Panc1 (cell line): ENCODE measurements around the gene LRFN2. TPM values are rescaled to one million over a fixed set of nuclear protein-coding genes. Genes with fewer than 3 reads are reported as not detected.

Source experiments
- ATAC-seq: fragments of 200-7000 bp; cut with Tn5 transposase; 2 replicates; pipeline ENCODE4 v1.9.1; 2020; ENCODE audit warnings: mild to moderate bottlenecking, moderate library complexity
- BruUV-seq: library from RNA; stranded (reverse); fragments of 400-500 nt; replicated peaks from 2 replicates; lab custom pipeline; 2021; lab: Mats Ljungman, UMichigan
- CTCF ChIA-PET: fragments of 300-600 bp; sonication (Branson Sonifier 250); formaldehyde crosslinking; loops from one replicate; lab custom pipeline; 2022; ENCODE audit warnings: antibody characterized with exemption; lab: Charles Lee
- POLR2A ChIA-PET: fragments of 300-600 bp; sonication (Branson Sonifier 250); formaldehyde crosslinking; loops from one replicate; lab custom pipeline; 2022; ENCODE audit warnings: antibody characterized with exemption; lab: Charles Lee
- DNase-seq: peaks from one replicate; pipeline ENCODE4 v3.0.0-alpha.2; 2010; ENCODE audit warnings: low read depth, low spot score
- H3K27ac ChIP-seq: 2 replicates; pipeline ENCODE4 v1.5.1; 2011; ENCODE audit warnings: mild to moderate bottlenecking, low read length, inconsistent platforms
- H3K27me3 ChIP-seq: fragments of 200-500 bp; sonication (Bioruptor generic); 2 replicates; pipeline ENCODE4 v1.6.0; 2014; ENCODE audit warnings: low read length, inconsistent platforms; ENCODE audit not compliant: control insufficient read depth, insufficient read depth
- H3K36me3 ChIP-seq: fragments of 200-500 bp; sonication (Bioruptor generic); 2 replicates; pipeline ENCODE4 v1.5.1; 2014; ENCODE audit warnings: inconsistent platforms, mild to moderate bottlenecking, low read length, moderate library complexity; ENCODE audit not compliant: control insufficient read depth, insufficient read depth
- H3K4me1 ChIP-seq: 2 replicates; pipeline ENCODE4 v1.5.1; 2011; ENCODE audit warnings: inconsistent platforms, mild to moderate bottlenecking, low read length, moderate library complexity; ENCODE audit not compliant: control insufficient read depth, insufficient read depth
- H3K4me3 ChIP-seq, 2 experiments: 2 replicates each; pipeline ENCODE4 v1.5.1; 2011 to 2012; ENCODE audit warnings: low read depth in 2 of 2, low read length in 2 of 2, mild to moderate bottlenecking in 2 of 2, inconsistent platforms in 1 of 2, moderate library complexity in 1 of 2
- H3K9me3 ChIP-seq: fragments of 200-500 bp; sonication (Bioruptor generic); 2 replicates; pipeline ENCODE4 v1.5.1; 2014; ENCODE audit warnings: low read depth, mild to moderate bottlenecking, inconsistent platforms, low read length, moderate library complexity; ENCODE audit not compliant: control insufficient read depth, insufficient read depth
- CTCF ChIP-seq: fragments of 450-650 bp; IDR thresholded peaks from 2 replicates; pipeline ENCODE4 v1.5.1; 2017; ENCODE audit warnings: mild to moderate bottlenecking
- POLR2AphosphoS5 ChIP-seq: IDR thresholded peaks from 2 replicates; pipeline ENCODE4 v1.6.1; 2012; ENCODE audit warnings: mild to moderate bottlenecking, low read depth, low read length, moderate library complexity
- SIN3A ChIP-seq: IDR thresholded peaks from 2 replicates; pipeline ENCODE4 v1.6.1; 2012; ENCODE audit warnings: low read depth, mild to moderate bottlenecking, low read length, moderate library complexity, borderline replicate concordance; ENCODE audit not compliant: insufficient read depth
- TCF7L2 ChIP-seq: IDR thresholded peaks from 2 replicates; pipeline ENCODE4 v1.6.1; 2011; ENCODE audit warnings: mild to moderate bottlenecking, low read depth, low read length, inconsistent platforms
- in situ Hi-C: cut with HindIII; loops from 2 replicates; pipeline ENCODE4 v1.10.0; 2016; ENCODE audit warnings: low sequenced_read_pairs, low pct_unique_long_range_greater_than_20kb
- intact Hi-C: fragments of 100-400 bp; cut with micrococcal nuclease; formaldehyde crosslinking; loops from one replicate; pipeline ENCODE4 v1.10.0; 2022; ENCODE audit not compliant: unreplicated experiment
- total RNA-seq: library from RNA; stranded (reverse); gene quantifications from one replicate; pipeline ENCODE4 v1.2.1, GENCODE V29; 2021; ENCODE audit not compliant: unreplicated experiment
- TF ChIP-seq, protein P1 (sequence below), 2 experiments: IDR thresholded peaks; 2 replicates each; pipeline ENCODE4 v1.6.1; 2011 to 2012; ENCODE audit warnings: low read depth in 2 of 2, control low read depth in 1 of 2, low read length in 1 of 2, mild to moderate bottlenecking in 1 of 2, moderate library complexity in 1 of 2; ENCODE audit not compliant: insufficient read depth in 1 of 2

Gene LRFN2
- total RNA-seq, 1 experiment from 2014 or later, result 0.05 TPM

DNA sequence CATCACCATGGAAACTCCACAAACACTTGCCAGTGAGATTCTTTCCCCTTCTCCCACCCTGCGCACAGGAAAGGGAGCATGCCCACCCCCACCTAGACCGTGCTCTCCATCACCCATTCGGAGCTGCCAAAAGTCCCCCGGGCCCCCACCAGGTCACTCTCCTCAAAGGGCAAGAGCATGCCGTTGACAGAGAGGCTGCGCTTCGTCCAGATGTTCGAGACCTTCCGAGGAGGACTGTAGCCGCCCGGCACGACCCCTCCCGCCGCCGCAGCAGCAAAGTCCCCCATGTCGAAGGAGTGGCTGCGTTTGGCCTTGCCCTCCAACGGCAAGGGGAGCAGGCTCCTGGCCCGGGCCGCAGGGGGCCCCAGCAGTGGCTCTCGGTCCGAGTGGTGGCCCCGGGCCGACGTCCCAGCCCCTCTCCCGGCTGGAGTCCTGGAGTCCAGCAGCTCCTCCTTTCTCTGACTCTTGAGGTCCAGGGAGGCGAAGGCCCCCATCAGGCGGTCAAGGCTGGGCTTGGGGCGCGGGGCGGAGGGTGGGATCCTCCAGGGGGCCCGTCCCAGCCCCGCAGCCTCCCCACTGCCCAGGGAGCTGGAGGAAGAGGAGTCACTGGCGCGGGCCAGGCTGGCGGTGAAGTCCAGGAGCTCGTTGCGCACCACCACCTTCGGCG is 195.2 kb downstream of the LRFN2 start:
- intact Hi-C loops, result no loop called here
- POLR2A ChIA-PET, result no interaction called here

GRCh38 chr6:40391086-40391485 is 196.1 kb downstream of the LRFN2 start:
- in situ Hi-C loops (no loop called here), intact Hi-C loops (no loop called here)
- TF ChIP-seq TCF7L2 (no peak), POLR2AphosphoS5 (no peak)
- TF ChIP-seq, protein P1, sequence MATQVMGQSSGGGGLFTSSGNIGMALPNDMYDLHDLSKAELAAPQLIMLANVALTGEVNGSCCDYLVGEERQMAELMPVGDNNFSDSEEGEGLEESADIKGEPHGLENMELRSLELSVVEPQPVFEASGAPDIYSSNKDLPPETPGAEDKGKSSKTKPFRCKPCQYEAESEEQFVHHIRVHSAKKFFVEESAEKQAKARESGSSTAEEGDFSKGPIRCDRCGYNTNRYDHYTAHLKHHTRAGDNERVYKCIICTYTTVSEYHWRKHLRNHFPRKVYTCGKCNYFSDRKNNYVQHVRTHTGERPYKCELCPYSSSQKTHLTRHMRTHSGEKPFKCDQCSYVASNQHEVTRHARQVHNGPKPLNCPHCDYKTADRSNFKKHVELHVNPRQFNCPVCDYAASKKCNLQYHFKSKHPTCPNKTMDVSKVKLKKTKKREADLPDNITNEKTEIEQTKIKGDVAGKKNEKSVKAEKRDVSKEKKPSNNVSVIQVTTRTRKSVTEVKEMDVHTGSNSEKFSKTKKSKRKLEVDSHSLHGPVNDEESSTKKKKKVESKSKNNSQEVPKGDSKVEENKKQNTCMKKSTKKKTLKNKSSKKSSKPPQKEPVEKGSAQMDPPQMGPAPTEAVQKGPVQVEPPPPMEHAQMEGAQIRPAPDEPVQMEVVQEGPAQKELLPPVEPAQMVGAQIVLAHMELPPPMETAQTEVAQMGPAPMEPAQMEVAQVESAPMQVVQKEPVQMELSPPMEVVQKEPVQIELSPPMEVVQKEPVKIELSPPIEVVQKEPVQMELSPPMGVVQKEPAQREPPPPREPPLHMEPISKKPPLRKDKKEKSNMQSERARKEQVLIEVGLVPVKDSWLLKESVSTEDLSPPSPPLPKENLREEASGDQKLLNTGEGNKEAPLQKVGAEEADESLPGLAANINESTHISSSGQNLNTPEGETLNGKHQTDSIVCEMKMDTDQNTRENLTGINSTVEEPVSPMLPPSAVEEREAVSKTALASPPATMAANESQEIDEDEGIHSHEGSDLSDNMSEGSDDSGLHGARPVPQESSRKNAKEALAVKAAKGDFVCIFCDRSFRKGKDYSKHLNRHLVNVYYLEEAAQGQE (IDR thresholded peaks at IDR 0.05; ENCODE audit: insufficient read depth in 1 of 2, low read depth in 2 of 2, low read length in 1 of 2), result no peak
- no peak for ATAC-seq
- CTCF ChIA-PET, result no interaction called here
- Histone ChIP-seq H3K9me3 (no peaks in the 10 kb centered on the region), H3K4me1 (no peaks in the 10 kb centered on the region), H3K4me3 (no peak overlapping the region), H3K27me3 (peaks cover 12% of the 10 kb centered on the region), H3K27ac (no peak overlapping the region), H3K36me3 (no peaks in the 10 kb centered on the region)
- no TSS peak for BruUV-seq
- DNase-seq, result no peak
- POLR2A ChIA-PET, result no interaction called here

More for the DNA sequence above, 195.2 kb downstream of the LRFN2 start:
- H3K4me3 ChIP-seq, result no peak overlapping the region
- DNase-seq, result no peak
- in situ Hi-C loops, result no loop called here
- H3K9me3 ChIP-seq, result no peaks in the 10 kb centered on the region
- H3K27ac ChIP-seq, result no peak overlapping the region
- BruUV-seq, result no TSS peak
- no peaks in the 10 kb centered on the region for H3K4me1 ChIP-seq
- no peaks in the 10 kb centered on the region for H3K36me3 ChIP-seq
- no peak for TF ChIP-seq TCF7L2
- TF ChIP-seq CTCF, result no peak
- no peak for TF ChIP-seq SIN3A
- no peak for TF ChIP-seq POLR2AphosphoS5
- TF ChIP-seq, protein P1 (IDR thresholded peaks at IDR 0.05; ENCODE audit: insufficient read depth in 1 of 2, low read depth in 2 of 2, low read length in 1 of 2), result no peak
- CTCF ChIA-PET, result no interaction called here
- ATAC-seq, result no peak
- peaks cover 12% of the 10 kb centered on the region for H3K27me3 ChIP-seq
